ENCODE measurements around the gene MYMK.

GRCh38 chr9:133513214-133514100 is 11.3 kb downstream of the MYMK start:
- no peak for TF ChIP-seq POLR2AphosphoS5 (IDR thresholded peaks at IDR 0.05; ENCODE audit: insufficient read depth in 1 of 2, low read depth in 1 of 2)
- no peak for TF ChIP-seq CTCF (IDR thresholded peaks at IDR 0.05)
